ENCODE data around the gene KCNA3.

DNA sequence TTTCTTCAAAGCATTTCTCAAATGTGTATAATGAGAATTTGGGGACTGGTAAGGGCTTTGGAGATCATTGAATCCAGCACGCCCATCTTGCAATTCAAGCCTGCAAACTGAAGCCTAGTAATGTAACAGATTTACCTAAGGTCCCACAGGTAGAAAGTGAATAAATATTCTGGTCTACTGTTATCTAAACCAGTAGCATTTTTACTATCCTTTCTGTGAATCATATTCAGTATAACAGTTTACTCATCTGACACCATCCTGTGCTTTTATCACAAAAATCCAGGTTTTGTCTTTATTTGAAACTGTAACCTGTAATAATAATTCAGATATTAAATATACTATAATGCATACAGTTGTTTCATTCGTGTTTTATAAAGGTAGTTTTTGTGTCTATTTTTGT is 17.4 kb downstream of the KCNA3 start:
- TF ChIP-seq, protein P1, sequence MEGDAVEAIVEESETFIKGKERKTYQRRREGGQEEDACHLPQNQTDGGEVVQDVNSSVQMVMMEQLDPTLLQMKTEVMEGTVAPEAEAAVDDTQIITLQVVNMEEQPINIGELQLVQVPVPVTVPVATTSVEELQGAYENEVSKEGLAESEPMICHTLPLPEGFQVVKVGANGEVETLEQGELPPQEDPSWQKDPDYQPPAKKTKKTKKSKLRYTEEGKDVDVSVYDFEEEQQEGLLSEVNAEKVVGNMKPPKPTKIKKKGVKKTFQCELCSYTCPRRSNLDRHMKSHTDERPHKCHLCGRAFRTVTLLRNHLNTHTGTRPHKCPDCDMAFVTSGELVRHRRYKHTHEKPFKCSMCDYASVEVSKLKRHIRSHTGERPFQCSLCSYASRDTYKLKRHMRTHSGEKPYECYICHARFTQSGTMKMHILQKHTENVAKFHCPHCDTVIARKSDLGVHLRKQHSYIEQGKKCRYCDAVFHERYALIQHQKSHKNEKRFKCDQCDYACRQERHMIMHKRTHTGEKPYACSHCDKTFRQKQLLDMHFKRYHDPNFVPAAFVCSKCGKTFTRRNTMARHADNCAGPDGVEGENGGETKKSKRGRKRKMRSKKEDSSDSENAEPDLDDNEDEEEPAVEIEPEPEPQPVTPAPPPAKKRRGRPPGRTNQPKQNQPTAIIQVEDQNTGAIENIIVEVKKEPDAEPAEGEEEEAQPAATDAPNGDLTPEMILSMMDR (IDR thresholded peaks at IDR 0.05), result no peak
- no peak for TF ChIP-seq POLR2A (IDR thresholded peaks at IDR 0.05)
